ENCODE measurements around the gene SAMD1. TPM values are rescaled to one million over a fixed set of nuclear protein-coding genes. Genes with fewer than 3 reads are reported as not detected.
"Not testable (repeated sequence)": the region's sequence is repeated elsewhere in the genome, so short reads cannot be mapped to it uniquely, and the experiment has no call there.

Gene SAMD1
- total and polyA plus RNA-seq, 2 donors (not counting 1 experiment from before 2014, with no cell fraction given) = 7.3 to 19.0 TPM

- no peaks in the 10 kb centered on the region for H3K27me3 ChIP-seq (ENCODE audit: control insufficient read depth, insufficient read depth, low read length)
- no peak overlapping the region for H3K4me2 ChIP-seq (ENCODE audit: extremely low read depth, insufficient read depth, low read length)
- no peaks in the 10 kb centered on the region for H3K36me3 ChIP-seq (ENCODE audit: control insufficient read depth, insufficient read depth, low read length)
- no peak overlapping the region for H3K4me3 ChIP-seq (replicated peaks in 1 of 4; ENCODE audit: control extremely low read depth in 1 of 4, insufficient read depth in 1 of 4, low read depth in 3 of 4, low read length in 4 of 4)
- H3K4me1 ChIP-seq (ENCODE audit: control insufficient read depth, extremely low read depth, insufficient read depth, low read length) = no peaks in the 10 kb centered on the region
- H2AFZ ChIP-seq (ENCODE audit: low read length) = no peak overlapping the region
- H3K9me3 ChIP-seq (ENCODE audit: control insufficient read depth, insufficient read depth, low read depth, low read length) = no peaks in the 10 kb centered on the region
- H3K9ac ChIP-seq (ENCODE audit: insufficient read depth, low read length) = no peak overlapping the region
- no peaks in the 10 kb centered on the region for H3K79me2 ChIP-seq (ENCODE audit: control insufficient read depth, insufficient read depth, low read length)
- no peaks in the 10 kb centered on the region for H4K20me1 ChIP-seq (ENCODE audit: control insufficient read depth, extremely low read depth, insufficient read depth, low read length)
- TF ChIP-seq CTCF (conservative IDR thresholded peaks at IDR 0.05 in 1 of 2, IDR thresholded peaks at IDR 0.05 in 1 of 2; ENCODE audit: low read depth in 1 of 2, low read length in 2 of 2) (no peak), EZH2 (IDR thresholded peaks at IDR 0.05; ENCODE audit: low read length, missing control alignments) (no peak)
- no peak for DNase-seq (ENCODE audit: low read depth in 2 of 2)
- H3K27ac ChIP-seq (ENCODE audit: insufficient read depth, low read length) = no peak overlapping the region
Observed at GRCh38 chr19:14051980-14052379, 38.6 kb downstream of the SAMD1 start.

- not testable (repeated sequence) for H3K9ac ChIP-seq (ENCODE audit: insufficient read depth, low read length); H3K4me2 ChIP-seq (ENCODE audit: extremely low read depth, insufficient read depth, low read length); H2AFZ ChIP-seq (ENCODE audit: low read length); H4K20me1 ChIP-seq (ENCODE audit: control insufficient read depth, extremely low read depth, insufficient read depth, low read length); H3K4me3 ChIP-seq (replicated peaks in 1 of 4; ENCODE audit: control extremely low read depth in 1 of 4, insufficient read depth in 1 of 4, low read depth in 3 of 4, low read length in 4 of 4); DNase-seq (ENCODE audit: low read depth in 2 of 2); H3K4me1 ChIP-seq (ENCODE audit: control insufficient read depth, extremely low read depth, insufficient read depth, low read length); H3K36me3 ChIP-seq (ENCODE audit: control insufficient read depth, insufficient read depth, low read length); H3K9me3 ChIP-seq (ENCODE audit: control insufficient read depth, insufficient read depth, low read depth, low read length); H3K79me2 ChIP-seq (ENCODE audit: control insufficient read depth, insufficient read depth, low read length); H3K27ac ChIP-seq (ENCODE audit: insufficient read depth, low read length); H3K27me3 ChIP-seq (ENCODE audit: control insufficient read depth, insufficient read depth, low read length)
Observed at GRCh38 chr19:14050961-14051360, 39.6 kb downstream of the SAMD1 start.

GRCh38 chr19:14050512-14050911, 40.0 kb downstream of the SAMD1 start:
- no peak overlapping the region for H3K9ac ChIP-seq (ENCODE audit: insufficient read depth, low read length)

More at GRCh38 chr19:14050512-14050911, 40.0 kb downstream of the SAMD1 start:
- Histone ChIP-seq H3K79me2 (ENCODE audit: control insufficient read depth, insufficient read depth, low read length) (no peaks in the 10 kb centered on the region), H3K36me3 (ENCODE audit: control insufficient read depth, insufficient read depth, low read length) (no peaks in the 10 kb centered on the region), H3K27ac (ENCODE audit: insufficient read depth, low read length) (no peak overlapping the region), H3K4me1 (ENCODE audit: control insufficient read depth, extremely low read depth, insufficient read depth, low read length) (no peaks in the 10 kb centered on the region), H3K4me2 (ENCODE audit: extremely low read depth, insufficient read depth, low read length) (no peak overlapping the region), H4K20me1 (ENCODE audit: control insufficient read depth, extremely low read depth, insufficient read depth, low read length) (no peaks in the 10 kb centered on the region), H2AFZ (ENCODE audit: low read length) (no peak overlapping the region), H3K9me3 (ENCODE audit: control insufficient read depth, insufficient read depth, low read depth, low read length) (no peaks in the 10 kb centered on the region), H3K27me3 (ENCODE audit: control insufficient read depth, insufficient read depth, low read length) (no peaks in the 10 kb centered on the region), H3K4me3 (replicated peaks in 1 of 4; ENCODE audit: control extremely low read depth in 1 of 4, insufficient read depth in 1 of 4, low read depth in 3 of 4, low read length in 4 of 4) (no peak overlapping the region)
- no peak for DNase-seq (ENCODE audit: low read depth in 2 of 2)
- no peak for TF ChIP-seq EZH2 (IDR thresholded peaks at IDR 0.05; ENCODE audit: low read length, missing control alignments)
- no peak for TF ChIP-seq CTCF (conservative IDR thresholded peaks at IDR 0.05 in 1 of 2, IDR thresholded peaks at IDR 0.05 in 1 of 2; ENCODE audit: low read depth in 1 of 2, low read length in 2 of 2)
